Choroid plexus epithelial cell (primary cell): ENCODE results near the gene VAV2.

ENCODE experiments used
- DNase-seq: peaks from one replicate; pipeline ENCODE4 v3.0.0-alpha.2; 2010; ENCODE audit warnings: low read depth
- H3K4me3 ChIP-seq: 2 replicates; pipeline ENCODE4 v1.5.1; 2011; ENCODE audit warnings: low read depth, mild to moderate bottlenecking, control low read depth, low read length, moderate library complexity
- CTCF ChIP-seq: conservative IDR thresholded peaks from 2 replicates; pipeline ENCODE4 v1.5.1; 2011; ENCODE audit warnings: low read depth, mild to moderate bottlenecking, control low read depth, inconsistent platforms, low read length, moderate library complexity

The VAV2 gene

GRCh38 chr9:133734590-133735414 is 257.3 kb downstream of the VAV2 start:
- TF ChIP-seq CTCF = no peak
- DNase-seq = no peak
- no peak overlapping the region for H3K4me3 ChIP-seq

DNA sequence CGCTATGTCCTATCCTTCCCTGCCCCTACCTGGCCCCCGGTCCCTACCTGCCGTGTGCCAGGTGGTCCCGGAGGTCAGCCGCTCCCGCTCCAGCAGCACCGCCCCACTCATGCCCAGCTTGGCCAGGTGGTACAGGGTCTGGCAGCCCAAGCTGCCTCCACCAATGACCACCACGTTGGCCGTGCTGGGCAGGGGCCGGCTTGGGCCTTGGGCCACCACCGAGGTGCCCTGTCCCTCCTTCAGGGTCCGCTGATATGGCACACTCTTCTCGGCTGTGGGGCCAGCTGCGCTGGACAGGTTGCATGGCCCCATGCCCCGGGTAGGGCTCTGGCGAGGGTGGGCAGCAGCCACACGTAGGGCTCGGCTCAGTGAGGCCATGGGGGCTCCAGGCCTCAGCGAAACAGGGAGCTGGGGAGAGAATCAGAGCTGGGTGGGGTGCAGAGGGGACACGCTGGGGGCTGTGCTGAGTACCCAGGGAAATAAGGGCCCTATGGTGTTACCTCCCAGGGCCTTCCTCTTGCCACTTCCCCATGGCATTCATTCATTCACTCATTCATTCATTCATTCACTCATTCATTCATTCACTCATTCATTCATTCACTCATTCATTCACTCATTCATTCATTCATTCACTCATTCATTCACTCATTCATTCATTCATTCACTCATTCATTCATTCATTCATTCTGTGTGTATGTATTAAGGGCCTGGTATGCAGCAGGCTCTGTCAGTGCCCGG is 258.2 kb downstream of the VAV2 start:
- TF ChIP-seq CTCF = no peak
- DNase-seq = no peak

GRCh38 chr9:133733421-133733795 is 258.7 kb downstream of the VAV2 start:
- DNase-seq = no peak
- no peak for TF ChIP-seq CTCF
- no peak overlapping the region for H3K4me3 ChIP-seq

More for the DNA sequence above, 258.2 kb downstream of the VAV2 start:
- no peak overlapping the region for H3K4me3 ChIP-seq

- DNase-seq = no peak
- H3K4me3 ChIP-seq = no peak overlapping the region
- TF ChIP-seq CTCF = no peak
Measured at GRCh38 chr9:133732639-133733408, 259.3 kb downstream of the VAV2 start.

DNA sequence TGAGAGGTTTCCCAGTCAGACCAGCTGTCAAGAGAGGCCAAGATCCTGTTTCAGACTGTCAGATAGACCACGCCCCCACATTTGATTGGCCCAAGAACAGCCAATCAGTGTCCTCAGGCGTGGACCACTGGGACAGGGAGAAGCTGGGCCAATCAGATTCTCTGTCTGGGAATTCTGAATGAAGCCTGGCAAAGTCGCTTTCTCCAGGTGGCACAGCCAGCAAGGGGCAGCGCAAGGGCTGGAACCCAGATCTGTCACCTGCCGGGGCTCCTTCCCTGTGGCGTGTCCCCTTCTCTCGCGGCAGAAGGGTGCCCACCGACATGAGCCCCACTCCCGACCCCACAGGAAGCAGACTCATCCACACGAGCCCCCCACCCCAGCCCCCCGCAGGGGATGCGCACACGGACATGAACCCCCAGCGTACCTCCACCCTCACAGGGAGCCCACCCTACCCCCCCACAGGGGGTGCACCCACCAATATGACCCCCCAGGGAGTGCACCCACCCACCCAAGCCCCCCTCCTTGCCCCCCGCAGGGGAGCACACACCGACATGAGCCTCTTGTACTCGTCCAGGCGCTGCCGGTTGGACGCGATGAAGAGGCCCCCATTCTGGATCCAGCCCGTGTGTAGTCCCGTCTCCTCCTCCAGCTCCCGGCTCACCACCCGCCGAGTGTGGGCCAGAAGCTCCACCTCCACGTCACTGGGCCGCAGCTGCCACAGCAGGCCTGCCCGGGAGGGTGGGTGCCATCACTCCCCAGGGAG is 260.1 kb downstream of the VAV2 start:
- peak; percentile 72 for DNase-seq
- TF ChIP-seq CTCF = no peak
- H3K4me3 ChIP-seq = no peak overlapping the region

- no peak for DNase-seq
- TF ChIP-seq CTCF = no peak
- no peak overlapping the region for H3K4me3 ChIP-seq
Measured at GRCh38 chr9:133730994-133731715, 261.0 kb downstream of the VAV2 start.
